ENCODE data around the gene AGAP1. TPM values are rescaled to one million over a fixed set of nuclear protein-coding genes. Genes with fewer than 3 reads are reported as not detected.

AGAP1 gene
- total and polyA plus RNA-seq, 8 donors: 5.0 to 27.6 (median 17.4) TPM

GRCh38 chr2:235543128-235543750 lies 49.4 kb downstream of the AGAP1 start:
- Histone ChIP-seq H3K27me3 (no peaks in the 10 kb centered on the region), H3K36me3 (no peaks in the 10 kb centered on the region), H3K4me1 (peaks cover 8 to 33% (median 9%) of the 10 kb centered on the region in 3 donors), H3K9me3 (no peaks in the 10 kb centered on the region), H3K4me3 (no peak overlapping the region), H3K27ac (peak overlapping the region in 1 of 4 donors; percentile 22)
- ATAC-seq (peak in 1 of 4 donors; percentile 6), FAIRE-seq (no peak), DNase-seq (peak in 2 of 6 donors; percentile 33 to 50)
- TF ChIP-seq CTCF (IDR thresholded peaks at IDR 0.05): no peak
- intact Hi-C loops (cut with DNase I): no loop called here
- WGBS, 2 donors: 84 to 89% methylated on average over 13 of the region's 13 CpGs

GRCh38 chr2:235543851-235544688 lies 50.2 kb downstream of the AGAP1 start:
- no peaks in the 10 kb centered on the region for H3K9me3 ChIP-seq
- no peak for TF ChIP-seq CTCF (IDR thresholded peaks at IDR 0.05)
- no peaks in the 10 kb centered on the region for H3K27me3 ChIP-seq
- intact Hi-C loops (cut with DNase I): no loop called here
- no peaks in the 10 kb centered on the region for H3K36me3 ChIP-seq
- no peak overlapping the region for H3K4me3 ChIP-seq
- DNase-seq (peak in 2 of 6 donors; percentile 36 to 41), ATAC-seq (no peak), FAIRE-seq (no peak)
- peaks cover 8 to 27% (median 9%) of the 10 kb centered on the region in 3 donors for H3K4me1 ChIP-seq
- WGBS, 2 donors: 94 to 97% methylated on average over 25 of the region's 25 CpGs
- H3K27ac ChIP-seq: peak overlapping the region in 1 of 4 donors; percentile 22

DNA sequence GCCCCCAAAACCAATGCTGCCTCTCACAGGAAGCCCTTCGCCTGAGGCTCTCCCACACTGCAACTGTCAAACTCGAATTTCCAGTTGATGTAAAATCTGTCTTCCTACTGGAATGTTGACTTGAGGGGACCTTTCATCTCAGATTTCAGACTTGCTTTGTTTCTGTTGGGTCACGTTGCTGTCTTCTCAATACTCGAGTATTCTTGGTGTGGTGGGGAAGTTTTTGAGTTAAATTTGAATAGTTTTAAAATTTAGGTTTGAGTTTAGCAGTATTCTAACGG lies 50.8 kb downstream of the AGAP1 start:
- intact Hi-C loops (cut with DNase I): no loop called here
- WGBS, 2 donors: 75 to 81% methylated on average over 5 of the region's 5 CpGs
- Histone ChIP-seq H3K4me3 (no peak overlapping the region), H3K36me3 (no peaks in the 10 kb centered on the region), H3K9me3 (no peaks in the 10 kb centered on the region), H3K27ac (no peak overlapping the region), H3K4me1 (peaks cover 8 to 26% (median 9%) of the 10 kb centered on the region in 3 donors), H3K27me3 (no peaks in the 10 kb centered on the region)
- DNase-seq (no peak), ATAC-seq (no peak), FAIRE-seq (no peak)
- TF ChIP-seq CTCF (IDR thresholded peaks at IDR 0.05): no peak

GRCh38 chr2:235545339-235546150 lies 51.7 kb downstream of the AGAP1 start:
- H3K27ac ChIP-seq: no peak overlapping the region
- H3K9me3 ChIP-seq: no peaks in the 10 kb centered on the region
- no peak for FAIRE-seq
- H3K4me3 ChIP-seq: no peak overlapping the region
- peak in 1 of 6 donors; percentile 47 for DNase-seq
- H3K27me3 ChIP-seq: no peaks in the 10 kb centered on the region
- no peaks in the 10 kb centered on the region for H3K36me3 ChIP-seq
- peak in 3 of 4 donors; percentile 11 to 53 (median 48) for ATAC-seq
- H3K4me1 ChIP-seq: peaks cover 8 to 26% (median 9%) of the 10 kb centered on the region in 3 donors
- no peak for TF ChIP-seq CTCF (IDR thresholded peaks at IDR 0.05)
- intact Hi-C loops (cut with DNase I): no loop called here
- WGBS, 2 donors: 48 to 54% methylated on average over 11 of the region's 11 CpGs
